Measurements from ENCODE around the gene DCAF4.

DNA sequence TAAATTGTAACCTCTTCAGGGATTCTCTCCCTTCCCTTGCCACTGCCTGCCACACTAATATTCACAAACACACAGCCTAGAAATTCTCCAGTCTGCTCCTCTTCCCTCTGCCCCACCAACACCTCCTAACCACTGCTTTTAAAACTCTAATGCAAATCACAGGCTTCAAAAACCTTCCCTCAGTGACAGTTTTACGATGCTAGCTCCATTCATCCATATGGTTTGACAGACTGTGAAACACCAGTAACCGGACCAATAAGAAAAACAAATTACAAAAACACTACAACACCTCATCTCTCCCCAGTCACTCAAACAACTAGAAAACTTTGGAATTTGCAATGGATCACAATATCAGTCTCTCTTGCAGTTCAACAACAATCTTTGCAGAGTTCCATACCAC lies 38.1 kb upstream of the DCAF4 start:
- TF ChIP-seq, protein P1, sequence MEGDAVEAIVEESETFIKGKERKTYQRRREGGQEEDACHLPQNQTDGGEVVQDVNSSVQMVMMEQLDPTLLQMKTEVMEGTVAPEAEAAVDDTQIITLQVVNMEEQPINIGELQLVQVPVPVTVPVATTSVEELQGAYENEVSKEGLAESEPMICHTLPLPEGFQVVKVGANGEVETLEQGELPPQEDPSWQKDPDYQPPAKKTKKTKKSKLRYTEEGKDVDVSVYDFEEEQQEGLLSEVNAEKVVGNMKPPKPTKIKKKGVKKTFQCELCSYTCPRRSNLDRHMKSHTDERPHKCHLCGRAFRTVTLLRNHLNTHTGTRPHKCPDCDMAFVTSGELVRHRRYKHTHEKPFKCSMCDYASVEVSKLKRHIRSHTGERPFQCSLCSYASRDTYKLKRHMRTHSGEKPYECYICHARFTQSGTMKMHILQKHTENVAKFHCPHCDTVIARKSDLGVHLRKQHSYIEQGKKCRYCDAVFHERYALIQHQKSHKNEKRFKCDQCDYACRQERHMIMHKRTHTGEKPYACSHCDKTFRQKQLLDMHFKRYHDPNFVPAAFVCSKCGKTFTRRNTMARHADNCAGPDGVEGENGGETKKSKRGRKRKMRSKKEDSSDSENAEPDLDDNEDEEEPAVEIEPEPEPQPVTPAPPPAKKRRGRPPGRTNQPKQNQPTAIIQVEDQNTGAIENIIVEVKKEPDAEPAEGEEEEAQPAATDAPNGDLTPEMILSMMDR (IDR thresholded peaks at IDR 0.05): no peak
- TF ChIP-seq POLR2A (IDR thresholded peaks at IDR 0.05): no peak

All from esophagus squamous epithelium (tissue), 4 donors.